ENCODE measurements around the gene WSB2. TPM values are rescaled to one million over a fixed set of nuclear protein-coding genes. Genes with fewer than 3 reads are reported as not detected.

The WSB2 gene
- total and polyA plus RNA-seq, 2 donors from 2014 or later: 48.8 to 72.5 TPM

DNA sequence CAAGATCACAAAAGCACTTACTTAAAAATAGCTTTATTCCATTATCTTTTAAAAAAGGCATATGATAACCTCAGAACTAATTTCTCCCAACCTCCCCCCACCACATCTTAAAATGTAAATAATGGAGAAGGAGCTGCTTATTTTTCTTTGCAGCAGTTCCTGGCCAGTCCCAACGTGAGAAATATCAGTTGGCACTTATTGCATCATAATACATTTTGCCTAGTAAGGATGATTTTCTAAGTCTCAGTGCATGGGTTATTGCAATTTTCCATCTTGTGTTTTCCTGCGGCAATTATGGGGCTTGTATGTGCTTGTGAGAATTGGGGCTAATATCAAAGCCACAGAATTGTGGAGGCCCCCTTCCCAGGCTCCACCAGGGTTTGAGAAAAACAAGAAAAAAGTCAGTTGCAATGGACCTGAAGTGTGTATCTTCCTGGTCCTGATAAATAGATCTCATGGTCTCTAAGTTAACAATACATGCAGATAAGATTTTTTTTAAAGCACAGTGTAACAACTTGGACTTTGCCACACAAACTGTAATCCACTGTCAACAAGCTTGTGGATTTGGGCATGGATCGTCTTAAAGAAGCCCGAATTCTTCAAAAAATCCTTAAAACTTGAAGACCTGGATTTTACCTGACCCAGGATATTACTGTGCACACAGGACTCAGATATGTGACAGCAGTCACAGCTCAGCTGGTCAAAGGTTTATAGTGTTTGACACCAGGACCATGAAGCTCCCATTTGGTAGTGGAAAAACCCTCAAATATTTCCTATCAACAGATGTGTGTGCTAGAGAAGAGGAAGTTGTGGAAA is 2.8 kb upstream of the WSB2 start:
- Histone ChIP-seq H3K9ac (ENCODE audit: low read length in 3 of 3) (no peak overlapping the region), H3K4me1 (ENCODE audit: control insufficient read depth in 2 of 3, insufficient read depth in 2 of 3, low read depth in 1 of 3, low read length in 3 of 3) (peaks cover 0 to 11% (median 7%) of the 10 kb centered on the region in 3 donors), H3K36me3 (ENCODE audit: control insufficient read depth in 2 of 3, insufficient read depth in 3 of 3, low read length in 3 of 3) (no peaks in the 10 kb centered on the region), H3K27me3 (ENCODE audit: control insufficient read depth, insufficient read depth, low read length) (no peaks in the 10 kb centered on the region), H3K9me3 (ENCODE audit: control insufficient read depth in 2 of 3, insufficient read depth in 1 of 3, low read length in 3 of 3) (no peaks in the 10 kb centered on the region), H3K4me3 (ENCODE audit: low read length in 3 of 3) (no peak overlapping the region), H3K27ac (ENCODE audit: low read depth in 2 of 2, low read length in 2 of 2) (no peak overlapping the region)
- intact Hi-C loops (cut with DNase I): no loop called here
- TF ChIP-seq, protein P1, sequence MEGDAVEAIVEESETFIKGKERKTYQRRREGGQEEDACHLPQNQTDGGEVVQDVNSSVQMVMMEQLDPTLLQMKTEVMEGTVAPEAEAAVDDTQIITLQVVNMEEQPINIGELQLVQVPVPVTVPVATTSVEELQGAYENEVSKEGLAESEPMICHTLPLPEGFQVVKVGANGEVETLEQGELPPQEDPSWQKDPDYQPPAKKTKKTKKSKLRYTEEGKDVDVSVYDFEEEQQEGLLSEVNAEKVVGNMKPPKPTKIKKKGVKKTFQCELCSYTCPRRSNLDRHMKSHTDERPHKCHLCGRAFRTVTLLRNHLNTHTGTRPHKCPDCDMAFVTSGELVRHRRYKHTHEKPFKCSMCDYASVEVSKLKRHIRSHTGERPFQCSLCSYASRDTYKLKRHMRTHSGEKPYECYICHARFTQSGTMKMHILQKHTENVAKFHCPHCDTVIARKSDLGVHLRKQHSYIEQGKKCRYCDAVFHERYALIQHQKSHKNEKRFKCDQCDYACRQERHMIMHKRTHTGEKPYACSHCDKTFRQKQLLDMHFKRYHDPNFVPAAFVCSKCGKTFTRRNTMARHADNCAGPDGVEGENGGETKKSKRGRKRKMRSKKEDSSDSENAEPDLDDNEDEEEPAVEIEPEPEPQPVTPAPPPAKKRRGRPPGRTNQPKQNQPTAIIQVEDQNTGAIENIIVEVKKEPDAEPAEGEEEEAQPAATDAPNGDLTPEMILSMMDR (IDR thresholded peaks at IDR 0.05; ENCODE audit: borderline replicate concordance, extremely low read depth, insufficient read depth): no peak
- FAIRE-seq: no peak
- no peak for DNase-seq

- no peak for FAIRE-seq
- TF ChIP-seq, protein P1 (IDR thresholded peaks at IDR 0.05; ENCODE audit: borderline replicate concordance, extremely low read depth, insufficient read depth): no peak
- no peaks in the 10 kb centered on the region for H3K9me3 ChIP-seq (ENCODE audit: control insufficient read depth in 2 of 3, insufficient read depth in 1 of 3, low read length in 3 of 3)
- peaks cover 0 to 11% (median 7%) of the 10 kb centered on the region in 3 donors for H3K4me1 ChIP-seq (ENCODE audit: control insufficient read depth in 2 of 3, insufficient read depth in 2 of 3, low read depth in 1 of 3, low read length in 3 of 3)
- H3K9ac ChIP-seq (ENCODE audit: low read length in 3 of 3): peak overlapping the region; percentile 48 to 98 (median 91)
- no peaks in the 10 kb centered on the region for H3K27me3 ChIP-seq (ENCODE audit: control insufficient read depth, insufficient read depth, low read length)
- intact Hi-C loops (cut with DNase I): no loop called here
- H3K27ac ChIP-seq (ENCODE audit: low read depth in 2 of 2, low read length in 2 of 2): peak overlapping the region; percentile 95 to 98
- H3K36me3 ChIP-seq (ENCODE audit: control insufficient read depth in 2 of 3, insufficient read depth in 3 of 3, low read length in 3 of 3): no peaks in the 10 kb centered on the region
- peak overlapping the region; percentile 79 to 89 (median 87) for H3K4me3 ChIP-seq (ENCODE audit: low read length in 3 of 3)
- DNase-seq: peak; percentile 53 to 82 (median 75)
Observed at GRCh38 chr12:118061873-118062843, 1.2 kb upstream of the WSB2 start.

GRCh38 chr12:118060301-118061010 is 523 bp downstream of the WSB2 start:
- DNase-seq (peak; percentile 25 to 89 (median 63)), FAIRE-seq (no peak)
- Histone ChIP-seq H3K36me3 (ENCODE audit: control insufficient read depth in 2 of 3, insufficient read depth in 3 of 3, low read length in 3 of 3) (no peaks in the 10 kb centered on the region), H3K9ac (ENCODE audit: low read length in 3 of 3) (peak overlapping the region; percentile 57 to 98 (median 97)), H3K4me1 (ENCODE audit: control insufficient read depth in 2 of 3, insufficient read depth in 2 of 3, low read depth in 1 of 3, low read length in 3 of 3) (peaks cover 0 to 18% (median 10%) of the 10 kb centered on the region in 3 donors), H3K9me3 (ENCODE audit: control insufficient read depth in 2 of 3, insufficient read depth in 1 of 3, low read length in 3 of 3) (no peaks in the 10 kb centered on the region), H3K27me3 (ENCODE audit: control insufficient read depth, insufficient read depth, low read length) (no peaks in the 10 kb centered on the region), H3K27ac (ENCODE audit: low read depth in 2 of 2, low read length in 2 of 2) (peak overlapping the region; percentile 96 to 97), H3K4me3 (ENCODE audit: low read length in 3 of 3) (peak overlapping the region; percentile 76 to 95 (median 86))
- TF ChIP-seq, protein P1 (IDR thresholded peaks at IDR 0.05; ENCODE audit: borderline replicate concordance, extremely low read depth, insufficient read depth): no peak
- intact Hi-C loops (cut with DNase I): no loop called here

Data from kidney (tissue), 14 donors.